GM06990 (cell line): ENCODE results near the gene MN1.

Source experiments
- DNase-seq: peaks from one replicate; pipeline ENCODE4 v3.0.0-alpha.2; 2011; ENCODE audit not compliant: insufficient read length; ENCODE audit errors: extremely low read depth
- H3K27me3 ChIP-seq: replicated peaks from 2 replicates; pipeline ENCODE4 v1.6.0; 2011; ENCODE audit warnings: low read length; ENCODE audit not compliant: control insufficient read depth, insufficient read depth
- H3K36me3 ChIP-seq: 2 replicates; pipeline ENCODE4 v1.5.1; 2011; ENCODE audit warnings: low read length; ENCODE audit not compliant: control insufficient read depth, insufficient read depth
- H3K4me3 ChIP-seq: replicated peaks from 2 replicates; pipeline ENCODE4 v1.5.1; 2011; ENCODE audit warnings: low read depth, mild to moderate bottlenecking, control low read depth, low read length
- TF ChIP-seq, protein P1 (sequence below): IDR thresholded peaks from 2 replicates; pipeline ENCODE4 v1.5.1; 2011; ENCODE audit warnings: low read length, control low read depth, mild to moderate bottlenecking, inconsistent platforms; ENCODE audit not compliant: insufficient read depth, poor library complexity, severe bottlenecking

MN1 gene

DNA sequence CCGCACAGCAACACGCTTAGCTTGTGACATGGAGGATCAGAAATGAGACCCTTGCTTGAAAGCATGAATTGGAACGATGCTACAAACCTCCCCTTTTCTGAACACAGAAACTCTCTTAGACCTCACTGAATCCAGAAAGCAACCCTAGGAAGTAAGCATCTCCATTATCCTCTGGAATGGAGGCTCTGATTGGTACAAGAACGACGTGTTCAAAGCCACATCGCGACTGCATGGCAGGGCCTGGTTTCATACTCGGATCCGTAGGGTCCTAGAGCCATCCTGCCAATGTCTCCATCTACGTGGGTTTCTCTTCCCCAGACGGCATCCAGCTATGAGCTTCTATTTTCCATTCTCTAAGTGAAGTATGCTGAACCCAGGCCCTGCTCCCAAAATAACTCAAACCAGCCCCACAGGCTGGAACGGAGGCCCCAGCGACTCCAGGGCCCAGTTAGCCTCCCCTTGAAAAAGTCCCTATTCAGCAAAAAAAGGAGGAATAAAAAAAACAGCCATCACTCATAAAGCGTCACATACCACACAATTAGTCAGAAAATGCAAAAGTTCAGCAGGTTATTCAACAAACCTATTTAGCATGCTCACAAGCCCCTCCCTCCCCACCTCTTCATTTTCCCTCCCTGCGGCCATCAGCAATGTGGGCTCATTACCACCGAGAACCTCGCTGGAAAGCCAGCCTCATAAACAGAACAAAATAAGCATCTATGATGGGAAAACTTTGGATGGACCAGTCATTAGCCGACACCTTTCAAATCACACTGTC, 7.1 kb upstream of the MN1 start:
- H3K4me3 ChIP-seq, result no peak overlapping the region
- H3K27me3 ChIP-seq, result peaks cover 2% of the 10 kb centered on the region; the same call in 1 of the 2 replicates
- no peak for DNase-seq
- no peaks in the 10 kb centered on the region for H3K36me3 ChIP-seq
- TF ChIP-seq, protein P1, sequence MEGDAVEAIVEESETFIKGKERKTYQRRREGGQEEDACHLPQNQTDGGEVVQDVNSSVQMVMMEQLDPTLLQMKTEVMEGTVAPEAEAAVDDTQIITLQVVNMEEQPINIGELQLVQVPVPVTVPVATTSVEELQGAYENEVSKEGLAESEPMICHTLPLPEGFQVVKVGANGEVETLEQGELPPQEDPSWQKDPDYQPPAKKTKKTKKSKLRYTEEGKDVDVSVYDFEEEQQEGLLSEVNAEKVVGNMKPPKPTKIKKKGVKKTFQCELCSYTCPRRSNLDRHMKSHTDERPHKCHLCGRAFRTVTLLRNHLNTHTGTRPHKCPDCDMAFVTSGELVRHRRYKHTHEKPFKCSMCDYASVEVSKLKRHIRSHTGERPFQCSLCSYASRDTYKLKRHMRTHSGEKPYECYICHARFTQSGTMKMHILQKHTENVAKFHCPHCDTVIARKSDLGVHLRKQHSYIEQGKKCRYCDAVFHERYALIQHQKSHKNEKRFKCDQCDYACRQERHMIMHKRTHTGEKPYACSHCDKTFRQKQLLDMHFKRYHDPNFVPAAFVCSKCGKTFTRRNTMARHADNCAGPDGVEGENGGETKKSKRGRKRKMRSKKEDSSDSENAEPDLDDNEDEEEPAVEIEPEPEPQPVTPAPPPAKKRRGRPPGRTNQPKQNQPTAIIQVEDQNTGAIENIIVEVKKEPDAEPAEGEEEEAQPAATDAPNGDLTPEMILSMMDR, result no peak

DNA sequence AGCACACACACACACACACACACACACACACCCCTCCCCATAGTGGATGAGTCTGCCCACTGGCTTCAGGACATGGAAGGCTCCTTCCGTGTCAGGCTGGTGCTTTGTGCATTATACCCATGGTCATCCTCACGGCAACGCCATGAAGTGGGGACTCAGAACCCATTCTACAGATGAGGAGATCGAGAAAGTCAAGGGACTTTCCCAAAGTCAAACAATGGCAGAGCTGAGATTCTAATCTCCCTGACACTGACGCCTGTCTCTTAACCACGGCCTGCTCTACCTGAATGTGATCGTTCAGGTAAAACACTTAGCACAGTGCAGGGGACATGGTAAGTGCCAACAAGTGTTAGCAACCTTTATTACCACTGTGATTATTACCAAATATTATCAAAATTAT, 4.3 kb upstream of the MN1 start:
- Histone ChIP-seq H3K4me3 (no peak overlapping the region), H3K36me3 (no peaks in the 10 kb centered on the region), H3K27me3 (peaks cover 2% of the 10 kb centered on the region; the same call in 1 of the 2 replicates)
- TF ChIP-seq, protein P1, result no peak
- DNase-seq, result no peak

DNA sequence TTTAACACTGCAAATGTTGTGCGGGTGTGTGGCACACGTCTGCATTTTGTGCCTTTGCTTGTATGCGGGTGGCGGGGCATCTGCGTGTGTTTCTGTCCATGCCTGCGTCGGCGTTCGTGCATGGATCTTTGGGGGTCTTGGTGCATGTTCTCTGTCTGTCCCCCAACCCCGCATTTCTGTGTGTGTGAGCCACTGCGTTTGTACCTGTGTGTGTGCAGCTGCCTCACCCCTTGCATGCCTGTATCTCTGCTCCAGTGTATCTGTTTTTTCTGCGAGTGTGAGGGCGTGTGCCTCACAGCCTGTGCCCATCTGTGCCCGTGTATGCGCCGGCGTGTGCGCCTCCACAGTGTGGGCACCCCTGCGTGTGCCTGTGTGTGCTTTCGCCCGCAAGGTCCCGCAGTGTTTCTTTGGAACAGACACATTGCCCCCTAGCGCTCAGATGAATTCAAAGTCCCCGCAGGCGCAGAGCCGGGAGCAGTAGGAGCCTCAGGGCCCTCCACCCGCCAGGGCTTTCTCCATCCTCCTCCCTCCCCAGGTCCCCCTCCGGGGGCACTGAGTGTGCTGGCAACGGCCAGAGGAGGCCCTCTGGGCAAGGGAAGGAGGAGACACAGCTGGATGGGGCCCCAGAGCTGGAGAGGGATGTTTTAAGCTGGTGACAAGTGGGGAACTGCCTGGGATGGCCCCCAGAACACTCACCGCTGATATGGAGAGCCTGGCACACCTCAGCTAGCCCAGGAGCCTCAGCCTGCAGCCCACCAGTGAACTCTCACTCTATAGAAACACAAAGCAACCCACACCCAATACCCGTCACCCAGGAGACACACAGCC, 3.1 kb upstream of the MN1 start:
- TF ChIP-seq, protein P1, result peak; percentile 73
- H3K4me3 ChIP-seq, result no peak overlapping the region
- peak; percentile 26 for DNase-seq
- H3K36me3 ChIP-seq, result no peaks in the 10 kb centered on the region
- peaks cover 2% of the 10 kb centered on the region; the same call in 1 of the 2 replicates for H3K27me3 ChIP-seq

DNA sequence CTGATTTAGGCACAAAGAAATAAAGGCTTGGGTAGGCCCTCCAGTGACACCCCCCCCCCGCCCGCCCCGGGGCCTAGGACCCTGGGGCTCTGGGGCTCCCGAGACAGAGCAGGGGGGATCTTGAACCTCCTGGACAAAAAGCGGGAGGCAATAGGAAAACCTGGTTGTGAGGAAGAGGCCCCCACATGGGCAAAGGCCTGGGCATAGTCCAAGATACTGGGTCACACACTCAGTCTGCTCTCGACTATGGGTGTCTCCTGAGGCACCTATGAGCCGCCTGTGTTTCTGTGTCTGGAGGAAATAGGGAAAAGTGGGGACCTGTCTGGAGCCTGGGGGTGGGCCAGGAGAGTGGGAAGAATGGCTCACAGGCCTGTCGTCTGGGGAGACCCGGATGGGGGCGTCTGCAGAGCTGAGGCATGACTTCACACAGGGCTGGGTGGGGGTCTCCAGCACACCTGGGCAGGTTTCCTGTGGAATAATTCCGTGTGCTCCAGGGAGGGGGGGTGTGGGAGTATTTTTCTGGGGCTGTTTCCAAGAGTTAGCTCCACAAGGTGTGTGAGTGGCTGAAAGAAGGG, 2.4 kb upstream of the MN1 start:
- TF ChIP-seq, protein P1, result no peak
- DNase-seq, result no peak
- Histone ChIP-seq H3K36me3 (no peaks in the 10 kb centered on the region), H3K4me3 (no peak overlapping the region), H3K27me3 (peaks cover 2% of the 10 kb centered on the region; the same call in 1 of the 2 replicates)

DNA sequence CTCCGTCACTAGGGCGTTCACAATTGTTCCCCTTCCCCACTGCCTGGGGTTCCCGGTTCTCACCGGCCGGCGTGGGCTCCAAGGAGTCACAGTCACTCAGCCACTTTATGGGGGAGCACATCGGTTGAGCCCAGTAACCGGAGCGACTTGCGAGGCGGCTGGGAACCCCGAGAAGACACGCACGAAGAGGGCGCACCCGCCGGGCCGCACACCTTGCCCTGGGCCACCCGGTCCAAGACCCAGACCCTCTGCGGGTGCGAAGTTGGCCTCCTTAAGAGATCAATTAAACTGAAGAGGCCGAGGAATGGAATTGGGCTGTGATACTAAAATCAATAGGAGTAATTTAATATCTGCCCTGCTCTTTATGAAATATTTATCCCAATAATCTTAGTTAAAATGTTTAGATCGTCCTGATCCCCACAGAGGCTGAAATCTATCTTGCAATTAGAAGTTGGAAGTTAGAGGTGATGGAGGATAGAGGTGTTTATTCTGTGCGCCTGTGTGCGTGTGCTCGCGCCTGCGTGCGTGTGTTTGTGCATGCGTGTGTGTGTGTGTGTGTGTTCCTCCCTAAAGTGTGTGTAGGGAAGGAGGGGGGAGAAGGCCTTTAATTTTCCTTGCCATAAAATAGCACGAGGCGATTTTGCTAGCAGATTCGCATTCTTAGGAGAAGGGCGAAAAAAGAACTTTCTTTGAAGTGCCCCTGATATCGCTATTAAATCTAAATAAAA, 954 bp upstream of the MN1 start:
- peak overlapping the region; percentile 55 for H3K4me3 ChIP-seq
- DNase-seq, result no peak
- H3K27me3 ChIP-seq, result no peaks in the 10 kb centered on the region; the same call in 1 of the 2 replicates
- TF ChIP-seq, protein P1, result no peak
- H3K36me3 ChIP-seq, result no peaks in the 10 kb centered on the region
